Measurements from ENCODE around the gene GPR148.

- TF ChIP-seq, protein P1, sequence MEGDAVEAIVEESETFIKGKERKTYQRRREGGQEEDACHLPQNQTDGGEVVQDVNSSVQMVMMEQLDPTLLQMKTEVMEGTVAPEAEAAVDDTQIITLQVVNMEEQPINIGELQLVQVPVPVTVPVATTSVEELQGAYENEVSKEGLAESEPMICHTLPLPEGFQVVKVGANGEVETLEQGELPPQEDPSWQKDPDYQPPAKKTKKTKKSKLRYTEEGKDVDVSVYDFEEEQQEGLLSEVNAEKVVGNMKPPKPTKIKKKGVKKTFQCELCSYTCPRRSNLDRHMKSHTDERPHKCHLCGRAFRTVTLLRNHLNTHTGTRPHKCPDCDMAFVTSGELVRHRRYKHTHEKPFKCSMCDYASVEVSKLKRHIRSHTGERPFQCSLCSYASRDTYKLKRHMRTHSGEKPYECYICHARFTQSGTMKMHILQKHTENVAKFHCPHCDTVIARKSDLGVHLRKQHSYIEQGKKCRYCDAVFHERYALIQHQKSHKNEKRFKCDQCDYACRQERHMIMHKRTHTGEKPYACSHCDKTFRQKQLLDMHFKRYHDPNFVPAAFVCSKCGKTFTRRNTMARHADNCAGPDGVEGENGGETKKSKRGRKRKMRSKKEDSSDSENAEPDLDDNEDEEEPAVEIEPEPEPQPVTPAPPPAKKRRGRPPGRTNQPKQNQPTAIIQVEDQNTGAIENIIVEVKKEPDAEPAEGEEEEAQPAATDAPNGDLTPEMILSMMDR (conservative IDR thresholded peaks at IDR 0.05; ENCODE audit: low read depth in 2 of 2) = no peak
- TF ChIP-seq POLR2AphosphoS5 (IDR thresholded peaks at IDR 0.05; ENCODE audit: low read depth) (no peak), REST (IDR thresholded peaks at IDR 0.05; ENCODE audit: unreplicated experiment) (no peak), STAT1 (IDR thresholded peaks at IDR 0.05; ENCODE audit: unreplicated experiment) (no peak), EZH2phosphoT487 (IDR thresholded peaks at IDR 0.05; ENCODE audit: unreplicated experiment) (no peak), JUNB (IDR thresholded peaks at IDR 0.05; ENCODE audit: unreplicated experiment) (no peak), EZH2 (IDR thresholded peaks at IDR 0.05; ENCODE audit: low read depth, unreplicated experiment) (no peak), CREB1 (CRISPR knock-in tag; IDR thresholded peaks at IDR 0.05; ENCODE audit: low read depth) (no peak), ZNF462 (CRISPR knock-in tag; IDR thresholded peaks at IDR 0.05) (no peak)
- TF ChIP-seq, protein P2, sequence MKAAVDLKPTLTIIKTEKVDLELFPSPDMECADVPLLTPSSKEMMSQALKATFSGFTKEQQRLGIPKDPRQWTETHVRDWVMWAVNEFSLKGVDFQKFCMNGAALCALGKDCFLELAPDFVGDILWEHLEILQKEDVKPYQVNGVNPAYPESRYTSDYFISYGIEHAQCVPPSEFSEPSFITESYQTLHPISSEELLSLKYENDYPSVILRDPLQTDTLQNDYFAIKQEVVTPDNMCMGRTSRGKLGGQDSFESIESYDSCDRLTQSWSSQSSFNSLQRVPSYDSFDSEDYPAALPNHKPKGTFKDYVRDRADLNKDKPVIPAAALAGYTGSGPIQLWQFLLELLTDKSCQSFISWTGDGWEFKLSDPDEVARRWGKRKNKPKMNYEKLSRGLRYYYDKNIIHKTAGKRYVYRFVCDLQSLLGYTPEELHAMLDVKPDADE (IDR thresholded peaks at IDR 0.05) = no peak
These were observed 34.5 kb downstream of the GPR148 start for GRCh38 chr2:130763405-130763804.

Data from GM23338 (cell line).